ENCODE results near the gene COL20A1.

Gene COL20A1

GRCh38 chr20:63363981-63364561 is 71.1 kb downstream of the COL20A1 start:
- no peaks in the 10 kb centered on the region for H3K9me3 ChIP-seq (ENCODE audit: control insufficient read depth in 2 of 2, low read length in 2 of 2)
- H3K36me3 ChIP-seq (ENCODE audit: control insufficient read depth in 2 of 2, insufficient read depth in 2 of 2, low read length in 2 of 2): no peaks in the 10 kb centered on the region
- H3K9ac ChIP-seq (ENCODE audit: low read depth in 1 of 2, low read length in 2 of 2): no peak overlapping the region
- H3K27me3 ChIP-seq (ENCODE audit: control insufficient read depth in 2 of 2, insufficient read depth in 2 of 2, low read length in 2 of 2): peaks cover 9 to 10% of the 10 kb centered on the region in 2 donors
- H3K4me3 ChIP-seq (ENCODE audit: low read length in 2 of 2): no peak overlapping the region
- no peaks in the 10 kb centered on the region for H3K4me1 ChIP-seq (ENCODE audit: control insufficient read depth in 2 of 2, insufficient read depth in 2 of 2, low read length in 2 of 2)
- no peak overlapping the region for H3K27ac ChIP-seq (ENCODE audit: low read depth in 2 of 2, low read length in 2 of 2)

GRCh38 chr20:63364801-63365585 is 72.0 kb downstream of the COL20A1 start:
- no peaks in the 10 kb centered on the region for H3K9me3 ChIP-seq (ENCODE audit: control insufficient read depth in 2 of 2, low read length in 2 of 2)
- no peaks in the 10 kb centered on the region for H3K4me1 ChIP-seq (ENCODE audit: control insufficient read depth in 2 of 2, insufficient read depth in 2 of 2, low read length in 2 of 2)
- no peaks in the 10 kb centered on the region for H3K36me3 ChIP-seq (ENCODE audit: control insufficient read depth in 2 of 2, insufficient read depth in 2 of 2, low read length in 2 of 2)
- H3K27ac ChIP-seq (ENCODE audit: low read depth in 2 of 2, low read length in 2 of 2): no peak overlapping the region
- no peak overlapping the region for H3K9ac ChIP-seq (ENCODE audit: low read depth in 1 of 2, low read length in 2 of 2)
- peaks cover 2 to 8% of the 10 kb centered on the region in 2 donors for H3K27me3 ChIP-seq (ENCODE audit: control insufficient read depth in 2 of 2, insufficient read depth in 2 of 2, low read length in 2 of 2)
- H3K4me3 ChIP-seq (ENCODE audit: low read length in 2 of 2): no peak overlapping the region

- no peaks in the 10 kb centered on the region for H3K4me1 ChIP-seq (ENCODE audit: control insufficient read depth in 2 of 2, insufficient read depth in 2 of 2, low read length in 2 of 2)
- H3K9me3 ChIP-seq (ENCODE audit: control insufficient read depth in 2 of 2, low read length in 2 of 2): no peaks in the 10 kb centered on the region
- no peak overlapping the region for H3K4me3 ChIP-seq (ENCODE audit: low read length in 2 of 2)
- no peak overlapping the region for H3K27ac ChIP-seq (ENCODE audit: low read depth in 2 of 2, low read length in 2 of 2)
- H3K36me3 ChIP-seq (ENCODE audit: control insufficient read depth in 2 of 2, insufficient read depth in 2 of 2, low read length in 2 of 2): no peaks in the 10 kb centered on the region
- H3K9ac ChIP-seq (ENCODE audit: low read depth in 1 of 2, low read length in 2 of 2): no peak overlapping the region
- H3K27me3 ChIP-seq (ENCODE audit: control insufficient read depth in 2 of 2, insufficient read depth in 2 of 2, low read length in 2 of 2): peaks cover 0 to 5% of the 10 kb centered on the region in 2 donors
Measured at GRCh38 chr20:63365601-63366389, 72.8 kb downstream of the COL20A1 start.

- Histone ChIP-seq H3K36me3 (ENCODE audit: control insufficient read depth in 2 of 2, insufficient read depth in 2 of 2, low read length in 2 of 2) (no peaks in the 10 kb centered on the region), H3K9me3 (ENCODE audit: control insufficient read depth in 2 of 2, low read length in 2 of 2) (no peaks in the 10 kb centered on the region), H3K27me3 (ENCODE audit: control insufficient read depth in 2 of 2, insufficient read depth in 2 of 2, low read length in 2 of 2) (peaks cover 2 to 5% of the 10 kb centered on the region in 2 donors), H3K4me1 (ENCODE audit: control insufficient read depth in 2 of 2, insufficient read depth in 2 of 2, low read length in 2 of 2) (no peaks in the 10 kb centered on the region), H3K27ac (ENCODE audit: low read depth in 2 of 2, low read length in 2 of 2) (no peak overlapping the region), H3K4me3 (ENCODE audit: low read length in 2 of 2) (no peak overlapping the region), H3K9ac (ENCODE audit: low read depth in 1 of 2, low read length in 2 of 2) (no peak overlapping the region)
Measured at GRCh38 chr20:63366390-63367365, 73.7 kb downstream of the COL20A1 start.

GRCh38 chr20:63367446-63368055 is 74.6 kb downstream of the COL20A1 start:
- no peak overlapping the region for H3K27ac ChIP-seq (ENCODE audit: low read depth in 2 of 2, low read length in 2 of 2)
- H3K9me3 ChIP-seq (ENCODE audit: control insufficient read depth in 2 of 2, low read length in 2 of 2): no peaks in the 10 kb centered on the region
- H3K9ac ChIP-seq (ENCODE audit: low read depth in 1 of 2, low read length in 2 of 2): no peak overlapping the region
- no peaks in the 10 kb centered on the region for H3K4me1 ChIP-seq (ENCODE audit: control insufficient read depth in 2 of 2, insufficient read depth in 2 of 2, low read length in 2 of 2)
- H3K27me3 ChIP-seq (ENCODE audit: control insufficient read depth in 2 of 2, insufficient read depth in 2 of 2, low read length in 2 of 2): peaks cover 2 to 4% of the 10 kb centered on the region in 2 donors
- no peak overlapping the region for H3K4me3 ChIP-seq (ENCODE audit: low read length in 2 of 2)
- no peaks in the 10 kb centered on the region for H3K36me3 ChIP-seq (ENCODE audit: control insufficient read depth in 2 of 2, insufficient read depth in 2 of 2, low read length in 2 of 2)

GRCh38 chr20:63368151-63368550 is 75.2 kb downstream of the COL20A1 start:
- Histone ChIP-seq H3K36me3 (ENCODE audit: control insufficient read depth in 2 of 2, insufficient read depth in 2 of 2, low read length in 2 of 2) (no peaks in the 10 kb centered on the region), H3K27ac (ENCODE audit: low read depth in 2 of 2, low read length in 2 of 2) (no peak overlapping the region), H3K4me1 (ENCODE audit: control insufficient read depth in 2 of 2, insufficient read depth in 2 of 2, low read length in 2 of 2) (no peaks in the 10 kb centered on the region), H3K4me3 (ENCODE audit: low read length in 2 of 2) (no peak overlapping the region), H3K9ac (ENCODE audit: low read depth in 1 of 2, low read length in 2 of 2) (no peak overlapping the region), H3K9me3 (ENCODE audit: control insufficient read depth in 2 of 2, low read length in 2 of 2) (no peaks in the 10 kb centered on the region), H3K27me3 (ENCODE audit: control insufficient read depth in 2 of 2, insufficient read depth in 2 of 2, low read length in 2 of 2) (peaks cover 0 to 4% of the 10 kb centered on the region in 2 donors)

- Histone ChIP-seq H3K36me3 (ENCODE audit: control insufficient read depth in 2 of 2, insufficient read depth in 2 of 2, low read length in 2 of 2) (no peaks in the 10 kb centered on the region), H3K9me3 (ENCODE audit: control insufficient read depth in 2 of 2, low read length in 2 of 2) (no peaks in the 10 kb centered on the region), H3K9ac (ENCODE audit: low read depth in 1 of 2, low read length in 2 of 2) (no peak overlapping the region), H3K27me3 (ENCODE audit: control insufficient read depth in 2 of 2, insufficient read depth in 2 of 2, low read length in 2 of 2) (peaks cover 0 to 4% of the 10 kb centered on the region in 2 donors), H3K27ac (ENCODE audit: low read depth in 2 of 2, low read length in 2 of 2) (no peak overlapping the region), H3K4me3 (ENCODE audit: low read length in 2 of 2) (no peak overlapping the region), H3K4me1 (ENCODE audit: control insufficient read depth in 2 of 2, insufficient read depth in 2 of 2, low read length in 2 of 2) (no peaks in the 10 kb centered on the region)
Measured at GRCh38 chr20:63369024-63369530, 76.1 kb downstream of the COL20A1 start.

- H3K9ac ChIP-seq (ENCODE audit: low read depth in 1 of 2, low read length in 2 of 2): no peak overlapping the region
- no peak overlapping the region for H3K27ac ChIP-seq (ENCODE audit: low read depth in 2 of 2, low read length in 2 of 2)
- no peak overlapping the region for H3K4me3 ChIP-seq (ENCODE audit: low read length in 2 of 2)
- no peaks in the 10 kb centered on the region for H3K9me3 ChIP-seq (ENCODE audit: control insufficient read depth in 2 of 2, low read length in 2 of 2)
- H3K36me3 ChIP-seq (ENCODE audit: control insufficient read depth in 2 of 2, insufficient read depth in 2 of 2, low read length in 2 of 2): no peaks in the 10 kb centered on the region
- peaks cover 0 to 4% of the 10 kb centered on the region in 2 donors for H3K27me3 ChIP-seq (ENCODE audit: control insufficient read depth in 2 of 2, insufficient read depth in 2 of 2, low read length in 2 of 2)
- H3K4me1 ChIP-seq (ENCODE audit: control insufficient read depth in 2 of 2, insufficient read depth in 2 of 2, low read length in 2 of 2): no peaks in the 10 kb centered on the region
Measured at GRCh38 chr20:63369724-63370617, 77.0 kb downstream of the COL20A1 start.
